Measurements from ENCODE around the gene ADAMTS16. TPM values are rescaled to one million over a fixed set of nuclear protein-coding genes. Genes with fewer than 3 reads are reported as not detected.

ADAMTS16 gene
- total RNA-seq, 4 donors from 2014 or later, result 1.5 to 2.8 (median 2.0) TPM

DNA sequence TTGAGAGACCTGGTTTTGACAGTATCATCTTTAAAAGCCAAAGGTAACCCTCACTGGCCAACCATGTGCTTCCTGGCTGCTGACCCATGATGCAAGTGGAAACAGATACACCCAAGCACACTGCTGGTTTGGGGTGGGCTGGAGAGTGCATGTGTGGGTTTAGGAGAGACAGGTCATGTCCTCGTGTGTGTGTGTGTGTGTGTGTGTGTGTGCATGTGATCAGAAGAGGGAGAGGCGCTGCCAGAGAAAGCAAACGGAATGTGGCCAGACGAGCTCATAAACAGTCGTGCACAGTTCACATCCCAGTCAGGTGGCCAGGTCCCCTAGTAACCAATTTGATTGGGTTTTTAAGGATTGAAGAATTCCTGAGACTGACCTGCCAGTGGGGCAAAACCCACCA is 169.5 kb downstream of the ADAMTS16 start:
- 63 to 70% methylated on average over 5 of the region's 5 CpGs for WGBS, 2 donors

DNA sequence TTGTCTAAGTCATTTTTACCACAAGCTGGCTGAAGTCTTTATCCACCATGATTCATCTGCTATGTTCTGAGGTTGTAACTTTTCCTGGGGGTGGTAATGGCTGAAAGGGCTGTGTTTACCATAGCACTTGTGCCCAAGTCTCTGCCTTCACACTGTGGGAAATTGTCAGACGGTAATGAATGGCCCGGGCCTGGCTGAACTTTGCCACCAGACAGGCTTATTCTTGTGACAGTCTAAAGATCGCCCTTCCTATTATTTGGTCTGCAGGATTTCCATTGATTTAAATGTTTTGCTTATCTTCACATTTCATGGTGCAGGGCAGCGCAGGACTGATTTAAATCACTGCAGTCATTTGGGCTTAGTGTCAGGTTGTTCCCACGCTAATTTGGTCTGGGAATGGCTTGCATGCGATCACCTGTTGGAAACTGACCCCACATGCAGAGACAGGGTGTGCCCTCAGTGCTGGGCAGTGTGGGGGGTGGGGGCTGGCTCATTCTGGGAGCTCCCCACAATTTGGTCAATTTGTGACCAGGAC is 173.0 kb downstream of the ADAMTS16 start:
- Histone ChIP-seq H3K4me1 (no peaks in the 10 kb centered on the region), H3K9me3 (no peaks in the 10 kb centered on the region), H3K27ac (no peak overlapping the region), H3K27me3 (no peaks in the 10 kb centered on the region), H3K4me3 (no peak overlapping the region), H3K36me3 (no peaks in the 10 kb centered on the region)
- no peak for DNase-seq (ENCODE audit: low spot score in 2 of 2)
- 61 to 71% methylated on average over 6 of the region's 6 CpGs for WGBS, 2 donors
- no peak for TF ChIP-seq POLR2A (IDR thresholded peaks at IDR 0.05)
- TF ChIP-seq EP300 (IDR thresholded peaks at IDR 0.05), result no peak
- TF ChIP-seq CTCF (IDR thresholded peaks at IDR 0.05), result no peak

More for the DNA sequence above, 169.5 kb downstream of the ADAMTS16 start:
- H3K27ac ChIP-seq, result no peak overlapping the region
- no peaks in the 10 kb centered on the region for H3K27me3 ChIP-seq
- TF ChIP-seq CTCF (IDR thresholded peaks at IDR 0.05) (no peak), EP300 (IDR thresholded peaks at IDR 0.05) (no peak), POLR2A (IDR thresholded peaks at IDR 0.05) (no peak)
- H3K4me1 ChIP-seq, result peaks cover 0 to 13% (median 5%) of the 10 kb centered on the region in 4 donors
- H3K4me3 ChIP-seq, result no peak overlapping the region
- H3K9me3 ChIP-seq, result no peaks in the 10 kb centered on the region
- H3K36me3 ChIP-seq, result no peaks in the 10 kb centered on the region
- no peak for DNase-seq (ENCODE audit: low spot score in 2 of 2)

GRCh38 chr5:5314166-5314565 is 174.0 kb downstream of the ADAMTS16 start:
- 79 to 94% methylated on average over 3 of the region's 3 CpGs for WGBS, 2 donors
- Histone ChIP-seq H3K27me3 (no peaks in the 10 kb centered on the region), H3K4me1 (no peaks in the 10 kb centered on the region), H3K4me3 (no peak overlapping the region), H3K27ac (no peak overlapping the region), H3K36me3 (no peaks in the 10 kb centered on the region), H3K9me3 (no peaks in the 10 kb centered on the region)
- DNase-seq (ENCODE audit: low spot score in 2 of 2), result no peak
- TF ChIP-seq EP300 (IDR thresholded peaks at IDR 0.05), result no peak
- no peak for TF ChIP-seq CTCF (IDR thresholded peaks at IDR 0.05)
- TF ChIP-seq POLR2A (IDR thresholded peaks at IDR 0.05), result no peak

- DNase-seq (ENCODE audit: low spot score in 2 of 2), result no peak
- Histone ChIP-seq H3K36me3 (no peaks in the 10 kb centered on the region), H3K9me3 (no peaks in the 10 kb centered on the region), H3K4me1 (no peaks in the 10 kb centered on the region), H3K27ac (no peak overlapping the region), H3K4me3 (no peak overlapping the region), H3K27me3 (no peaks in the 10 kb centered on the region)
- TF ChIP-seq POLR2A (IDR thresholded peaks at IDR 0.05) (no peak), CTCF (IDR thresholded peaks at IDR 0.05) (no peak), EP300 (IDR thresholded peaks at IDR 0.05) (no peak)
- 84 to 85% methylated on average over 6 of the region's 6 CpGs for WGBS, 2 donors
These were observed 174.5 kb downstream of the ADAMTS16 start for GRCh38 chr5:5314626-5315025.

GRCh38 chr5:5315068-5315980 is 175.2 kb downstream of the ADAMTS16 start:
- Histone ChIP-seq H3K36me3 (no peaks in the 10 kb centered on the region), H3K27me3 (no peaks in the 10 kb centered on the region), H3K9me3 (no peaks in the 10 kb centered on the region), H3K4me1 (no peaks in the 10 kb centered on the region), H3K4me3 (no peak overlapping the region), H3K27ac (no peak overlapping the region)
- 85 to 88% methylated on average over 12 of the region's 12 CpGs for WGBS, 2 donors
- no peak for DNase-seq (ENCODE audit: low spot score in 2 of 2)
- TF ChIP-seq CTCF (IDR thresholded peaks at IDR 0.05) (no peak), EP300 (IDR thresholded peaks at IDR 0.05) (no peak), POLR2A (IDR thresholded peaks at IDR 0.05) (no peak)
